MM.1S (cell line): ENCODE measurements around the gene IGF1R.

Experiments
- DNase-seq: peaks from one replicate; pipeline ENCODE4 v3.0.0-alpha.2; 2015
- H2AFZ ChIP-seq: fragments of 300-600 bp; sonication (generic); 2 replicates; pipeline ENCODE4 v1.6.0; 2016; ENCODE audit warnings: antibody characterized with exemption, low read length
- H3F3A ChIP-seq: fragments of 300-600 bp; sonication (generic); 2 replicates; pipeline ENCODE4 v1.6.1; 2016; ENCODE audit warnings: mild to moderate bottlenecking, antibody characterized with exemption, low read length, moderate library complexity, mixed read lengths; ENCODE audit not compliant: insufficient read depth
- H3K27ac ChIP-seq: fragments of 300-600 bp; sonication (generic); 2 replicates; pipeline ENCODE4 v1.5.1; 2016; ENCODE audit warnings: mild to moderate bottlenecking, low read length
- H3K27me3 ChIP-seq: fragments of 300-600 bp; sonication (generic); replicated peaks from 2 replicates; pipeline ENCODE4 v1.6.0; 2016; ENCODE audit warnings: low read length; ENCODE audit not compliant: insufficient read depth
- H3K36me3 ChIP-seq: fragments of 300-600 bp; sonication (generic); replicated peaks from 2 replicates; pipeline ENCODE4 v1.6.1; 2016; ENCODE audit warnings: mild to moderate bottlenecking, low read length, mixed read lengths; ENCODE audit not compliant: insufficient read depth
- H3K4me1 ChIP-seq: fragments of 300-600 bp; sonication (generic); 2 replicates; pipeline ENCODE4 v1.6.1; 2016; ENCODE audit warnings: low read length, mixed read lengths
- H3K4me2 ChIP-seq: fragments of 300-600 bp; sonication (generic); 2 replicates; pipeline ENCODE4 v1.6.0; 2016; ENCODE audit warnings: low read depth, low read length
- H3K4me3 ChIP-seq: fragments of 300-600 bp; sonication (generic); 2 replicates; pipeline ENCODE4 v1.5.1; 2016; ENCODE audit warnings: low read length, mixed read lengths
- H3K79me2 ChIP-seq: fragments of 300-600 bp; sonication (generic); 2 replicates; pipeline ENCODE4 v1.6.1; 2016; ENCODE audit warnings: mixed run types, low read length, mixed read lengths
- H3K9ac ChIP-seq: fragments of 300-600 bp; sonication (generic); 2 replicates; pipeline ENCODE4 v1.6.1; 2016; ENCODE audit warnings: low read length, mixed read lengths
- H3K9me2 ChIP-seq: fragments of 300-600 bp; sonication (generic); replicated peaks from 2 replicates; pipeline ENCODE4 v1.6.1; 2016; ENCODE audit warnings: mild to moderate bottlenecking, low read length, mixed read lengths; ENCODE audit not compliant: insufficient read depth
- H3K9me3 ChIP-seq: fragments of 300-600 bp; sonication (generic); replicated peaks from 2 replicates; pipeline ENCODE4 v1.6.1; 2016; ENCODE audit warnings: mild to moderate bottlenecking, low read length, mixed read lengths; ENCODE audit not compliant: insufficient read depth
- H4K20me1 ChIP-seq: fragments of 300-600 bp; sonication (generic); 2 replicates; pipeline ENCODE4 v1.6.1; 2016; ENCODE audit warnings: mild to moderate bottlenecking, low read length, moderate library complexity, mixed read lengths; ENCODE audit not compliant: insufficient read depth
- EZH2 ChIP-seq: fragments of 300-600 bp; sonication (generic); optimal IDR thresholded peaks from 2 replicates; pipeline ENCODE3; 2017; ENCODE audit warnings: low read depth, mild to moderate bottlenecking, antibody characterized with exemption, low read length, mixed read lengths
- EZH2phosphoT487 ChIP-seq: fragments of 300-600 bp; sonication (generic); IDR thresholded peaks from 2 replicates; pipeline ENCODE4 v1.6.1; 2018; ENCODE audit warnings: antibody characterized with exemption, low read length
- TF ChIP-seq, protein P1 (sequence below): fragments of 300-600 bp; sonication (generic); IDR thresholded peaks from 2 replicates; pipeline ENCODE4 v1.5.1; 2016; ENCODE audit warnings: antibody characterized with exemption, low read length, mixed read lengths

Gene IGF1R

GRCh38 chr15:98647774-98648653, at the start of gene IGF1R:
TSS of gene IGF1R (plus strand) at chr15:98648539. CDS start at chr15:98649582, 1,043 bp downstream.
- H3K4me3 ChIP-seq, result peak within 1 kb of the TSS; percentile 77

DNA sequence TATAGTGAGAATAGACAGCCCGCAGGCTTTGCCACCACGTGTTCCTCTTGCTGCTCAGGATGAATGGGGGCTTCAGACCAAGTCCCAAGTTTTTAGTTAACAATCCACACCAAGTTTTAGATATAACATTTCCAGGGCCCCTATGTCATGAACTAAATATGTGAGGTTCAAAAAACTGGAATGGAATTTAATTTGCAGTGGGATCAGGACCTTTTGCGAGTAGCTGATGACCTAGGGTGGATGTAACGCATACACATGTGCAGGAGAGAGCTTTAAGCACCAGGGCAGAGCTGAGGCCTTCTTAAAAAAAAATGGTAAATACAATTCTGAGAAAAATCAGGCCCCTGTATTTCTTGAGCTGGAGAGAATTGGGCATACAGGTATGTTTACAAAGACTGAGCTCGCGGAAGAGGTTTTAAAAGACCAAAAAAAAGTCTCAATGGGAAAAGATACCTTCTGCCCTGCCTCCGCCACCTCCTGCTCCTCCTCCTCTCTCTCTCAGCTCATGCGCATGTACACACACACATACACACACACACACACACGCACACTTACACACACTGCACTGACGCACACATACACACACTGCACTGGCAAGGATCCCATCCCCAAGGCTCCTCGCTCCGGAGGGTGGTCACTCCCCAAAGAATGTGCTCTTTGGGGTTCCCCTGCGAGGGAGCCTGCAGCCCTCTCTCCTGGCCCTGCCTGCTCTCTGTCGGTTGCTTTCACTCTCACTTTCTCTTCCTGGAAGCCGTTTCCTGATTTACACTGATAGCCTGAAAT, 48.2 kb upstream of the IGF1R start:
- Histone ChIP-seq H3K36me3 (no peaks in the 10 kb centered on the region), H3K4me1 (no peaks in the 10 kb centered on the region), H3K4me2 (no peak overlapping the region), H2AFZ (no peak overlapping the region), H3K9ac (no peak overlapping the region), H3F3A (no peaks in the 10 kb centered on the region), H3K79me2 (no peaks in the 10 kb centered on the region), H3K27ac (no peak overlapping the region), H3K9me3 (no peaks in the 10 kb centered on the region), H3K4me3 (no peak overlapping the region), H3K9me2 (no peaks in the 10 kb centered on the region), H4K20me1 (no peaks in the 10 kb centered on the region), H3K27me3 (no peaks in the 10 kb centered on the region)
- no peak for DNase-seq
- TF ChIP-seq EZH2 (no peak), EZH2phosphoT487 (no peak)
- TF ChIP-seq, protein P1, sequence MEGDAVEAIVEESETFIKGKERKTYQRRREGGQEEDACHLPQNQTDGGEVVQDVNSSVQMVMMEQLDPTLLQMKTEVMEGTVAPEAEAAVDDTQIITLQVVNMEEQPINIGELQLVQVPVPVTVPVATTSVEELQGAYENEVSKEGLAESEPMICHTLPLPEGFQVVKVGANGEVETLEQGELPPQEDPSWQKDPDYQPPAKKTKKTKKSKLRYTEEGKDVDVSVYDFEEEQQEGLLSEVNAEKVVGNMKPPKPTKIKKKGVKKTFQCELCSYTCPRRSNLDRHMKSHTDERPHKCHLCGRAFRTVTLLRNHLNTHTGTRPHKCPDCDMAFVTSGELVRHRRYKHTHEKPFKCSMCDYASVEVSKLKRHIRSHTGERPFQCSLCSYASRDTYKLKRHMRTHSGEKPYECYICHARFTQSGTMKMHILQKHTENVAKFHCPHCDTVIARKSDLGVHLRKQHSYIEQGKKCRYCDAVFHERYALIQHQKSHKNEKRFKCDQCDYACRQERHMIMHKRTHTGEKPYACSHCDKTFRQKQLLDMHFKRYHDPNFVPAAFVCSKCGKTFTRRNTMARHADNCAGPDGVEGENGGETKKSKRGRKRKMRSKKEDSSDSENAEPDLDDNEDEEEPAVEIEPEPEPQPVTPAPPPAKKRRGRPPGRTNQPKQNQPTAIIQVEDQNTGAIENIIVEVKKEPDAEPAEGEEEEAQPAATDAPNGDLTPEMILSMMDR, result no peak

More at GRCh38 chr15:98647774-98648653, at the start of gene IGF1R:
- Histone ChIP-seq H3K79me2 (peaks cover 37% of the 10 kb centered on the region), H3K27me3 (no peaks in the 10 kb centered on the region), H3K4me1 (peaks cover 9% of the 10 kb centered on the region), H3K9ac (peak within 1 kb of the TSS; percentile 95), H3K27ac (peak within 1 kb of the TSS; percentile 81), H3K36me3 (no peaks in the 10 kb centered on the region), H3K9me2 (no peaks in the 10 kb centered on the region), H3F3A (peaks cover 6% of the 10 kb centered on the region), H3K4me2 (peak within 1 kb of the TSS; percentile 79; the same call in 1 of the 2 replicates), H3K9me3 (no peaks in the 10 kb centered on the region), H4K20me1 (peaks cover 6% of the 10 kb centered on the region; the same call in 1 of the 2 replicates), H2AFZ (peak within 1 kb of the TSS; percentile 94)
- no peak for TF ChIP-seq EZH2phosphoT487
- no peak for TF ChIP-seq EZH2
- TF ChIP-seq, protein P1, result no peak
- peak; percentile 93 for DNase-seq

DNA sequence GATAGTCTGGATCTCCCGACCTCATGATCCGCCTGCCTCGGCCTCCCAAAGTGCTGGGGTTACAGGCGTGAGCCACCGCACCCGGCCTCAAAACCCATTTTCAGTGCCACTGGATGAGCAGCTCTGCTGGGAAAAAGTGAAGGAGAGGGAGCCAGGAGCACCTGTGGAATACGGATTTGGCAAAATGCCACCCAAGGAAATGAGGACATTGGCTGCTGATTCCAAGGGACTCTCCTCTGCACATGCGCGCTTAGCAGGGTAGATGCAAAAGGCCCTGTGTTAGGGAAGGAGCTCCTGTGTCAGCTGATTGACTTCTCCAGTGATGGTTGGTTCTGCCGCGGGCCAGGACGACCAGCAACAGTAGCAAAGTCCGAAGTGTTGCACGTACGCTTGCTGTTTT, 43.4 kb upstream of the IGF1R start:
- Histone ChIP-seq H3K4me3 (no peak overlapping the region), H3K27ac (no peak overlapping the region), H3K4me2 (no peak overlapping the region), H3F3A (no peaks in the 10 kb centered on the region), H3K79me2 (no peaks in the 10 kb centered on the region), H3K27me3 (no peaks in the 10 kb centered on the region), H3K9ac (no peak overlapping the region), H3K9me2 (no peaks in the 10 kb centered on the region), H2AFZ (no peak overlapping the region), H4K20me1 (no peaks in the 10 kb centered on the region), H3K36me3 (no peaks in the 10 kb centered on the region), H3K4me1 (no peaks in the 10 kb centered on the region), H3K9me3 (no peaks in the 10 kb centered on the region)
- TF ChIP-seq EZH2phosphoT487 (no peak), EZH2 (no peak)
- TF ChIP-seq, protein P1, result no peak
- DNase-seq, result no peak
